ENCODE data around the gene UGT3A2.
"Not testable (repeated sequence)": the region's sequence is repeated elsewhere in the genome, so short reads cannot be mapped to it uniquely, and the experiment has no call there.

The UGT3A2 gene

DNA sequence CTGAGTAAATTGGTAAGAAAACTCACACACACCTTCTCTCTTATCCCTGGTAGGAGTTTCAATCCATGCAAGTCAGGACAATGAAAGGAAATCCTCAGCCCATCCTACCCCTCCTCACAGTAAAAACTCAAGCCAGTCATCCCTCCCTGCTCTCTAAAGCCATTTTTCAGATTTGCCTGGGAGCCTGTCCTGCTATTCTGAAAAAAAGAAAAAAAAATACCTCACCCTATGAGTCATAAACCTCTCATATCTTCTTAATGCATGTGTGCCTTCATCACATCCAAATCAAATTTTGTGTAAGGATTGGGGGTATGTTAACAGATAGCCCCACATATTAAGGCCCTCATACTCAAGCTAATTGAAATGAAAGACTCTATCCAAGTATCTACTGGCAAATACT is 14.1 kb downstream of the UGT3A2 start:
- no peak for DNase-seq

DNA sequence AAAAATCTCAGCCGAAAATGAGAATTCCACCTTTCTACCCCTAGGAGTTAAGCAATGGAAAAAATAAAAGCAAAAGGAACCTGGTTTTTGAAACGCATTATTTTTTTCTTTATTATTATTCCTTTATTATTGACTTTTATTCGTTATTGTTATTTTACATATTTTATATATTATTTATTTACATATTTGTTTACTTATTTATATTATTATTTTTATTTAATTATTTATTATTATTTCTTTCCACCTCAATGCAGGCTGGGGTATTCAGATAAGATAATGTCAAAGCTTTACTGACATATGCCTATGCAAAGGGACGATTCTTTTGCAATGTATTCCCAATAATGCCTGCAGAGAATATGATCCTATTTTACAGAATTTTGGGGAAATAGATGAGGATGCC is 16.7 kb downstream of the UGT3A2 start:
- no peak for DNase-seq

DNA sequence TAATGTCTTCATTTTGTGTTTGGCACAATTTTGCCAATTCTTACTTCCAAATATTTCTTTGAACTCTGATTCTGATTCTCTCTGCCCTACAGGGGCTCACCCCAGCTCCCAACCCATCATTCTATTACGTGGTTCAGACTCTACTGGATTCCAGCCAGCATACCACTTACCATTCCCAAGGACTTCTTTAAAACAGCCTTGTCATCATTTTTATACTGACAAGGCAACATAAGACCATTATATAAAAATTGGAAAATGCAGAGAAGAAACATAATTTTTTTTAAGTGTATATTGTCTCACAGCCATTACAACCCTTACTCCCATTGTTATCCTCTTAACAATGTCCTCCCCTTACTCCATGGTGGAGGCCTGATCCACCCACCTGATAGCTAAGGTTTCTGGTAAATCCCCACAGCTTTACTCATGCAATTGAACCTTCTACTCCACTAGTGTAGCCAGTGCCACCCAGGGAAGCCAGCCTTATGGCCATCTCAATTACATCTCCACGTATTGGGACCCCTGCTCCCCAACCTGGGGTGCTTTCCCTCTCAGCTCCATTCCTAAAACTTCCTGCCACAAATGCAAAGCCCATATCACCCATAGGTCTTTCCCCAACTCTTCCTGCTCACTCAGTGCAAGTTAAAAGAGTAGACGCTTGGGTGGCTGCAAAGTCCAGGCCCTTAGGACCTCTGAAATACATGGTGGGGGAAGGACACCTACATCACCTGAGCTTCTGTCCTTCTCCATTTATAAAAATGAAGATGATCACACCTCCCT is 19.1 kb downstream of the UGT3A2 start:
- no peak for DNase-seq

DNA sequence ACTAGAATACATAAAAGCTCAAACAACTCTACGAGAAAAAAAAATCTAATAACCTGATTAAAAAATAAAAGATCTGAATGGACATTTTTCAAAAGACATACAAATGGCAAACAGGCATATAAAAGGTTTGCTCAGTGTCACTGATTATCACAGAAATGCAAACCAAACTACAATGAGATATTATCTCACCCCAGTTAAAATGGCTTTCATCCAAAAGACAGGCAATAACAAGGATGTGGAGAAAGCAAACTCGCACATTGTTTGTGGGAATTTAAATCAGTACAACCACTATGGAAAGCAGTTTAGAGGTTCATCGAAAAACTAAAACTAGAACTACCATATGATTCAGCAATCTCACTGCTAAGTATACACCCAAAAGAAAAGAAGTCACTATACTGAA is 20.8 kb downstream of the UGT3A2 start:
- no peak for DNase-seq

DNA sequence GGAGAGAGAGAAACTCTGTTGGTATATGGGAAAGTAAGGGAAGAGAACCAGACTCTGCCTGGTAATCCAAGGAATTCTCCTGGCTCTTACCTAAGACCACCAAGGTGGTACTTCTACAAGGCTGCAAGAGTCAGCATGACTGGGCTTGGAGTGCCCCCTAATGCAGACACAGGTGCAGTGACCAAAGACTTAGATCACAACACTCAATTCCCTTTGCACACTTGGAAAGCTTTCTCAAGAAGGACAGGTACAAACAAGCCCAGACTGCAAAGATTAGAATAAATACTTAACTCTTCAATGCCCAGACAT is 25.2 kb downstream of the UGT3A2 start:
- DNase-seq = no peak

DNA sequence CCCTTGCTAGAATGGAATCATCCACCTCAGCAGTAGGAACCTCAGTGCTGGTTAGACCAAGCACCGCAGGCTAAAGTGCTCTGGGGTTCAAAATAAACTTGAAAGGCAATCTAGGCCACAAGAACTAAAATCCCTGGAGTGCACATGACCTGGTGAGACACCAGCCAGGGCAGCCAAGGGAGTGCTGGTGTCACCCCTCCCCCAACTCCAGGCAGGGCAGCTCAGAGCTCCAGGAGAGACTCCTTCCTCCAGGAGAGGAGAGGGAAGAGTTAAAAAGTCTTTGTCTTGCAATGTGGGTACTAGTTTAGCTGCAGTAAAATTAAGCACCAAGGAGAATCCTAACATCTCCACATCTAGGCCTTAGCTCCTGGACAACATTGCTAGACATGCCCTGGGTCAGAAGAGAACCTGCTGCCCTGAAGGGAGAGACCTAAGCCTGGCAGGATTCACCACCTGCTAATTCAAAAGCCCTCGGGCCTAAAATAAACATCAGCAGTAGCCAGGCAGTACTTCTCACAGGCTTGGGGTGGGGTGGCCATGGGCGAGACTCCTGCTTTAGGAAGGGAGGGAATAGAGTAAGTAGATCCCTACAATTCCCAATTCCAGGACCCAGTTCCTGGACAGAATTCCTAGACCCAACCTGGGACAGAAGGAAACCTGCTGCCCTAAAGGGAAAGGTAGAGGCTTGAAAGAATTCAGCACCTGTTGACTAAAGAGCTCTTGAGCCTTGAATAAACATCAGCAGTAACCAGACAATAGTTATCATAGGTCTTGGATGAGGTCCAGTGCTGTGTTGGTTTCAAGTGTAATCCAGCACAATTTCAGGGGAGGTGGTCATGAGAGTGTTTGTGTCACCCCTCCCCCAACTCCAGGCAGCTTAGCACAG is 25.8 kb downstream of the UGT3A2 start:
- no peak for DNase-seq

DNA sequence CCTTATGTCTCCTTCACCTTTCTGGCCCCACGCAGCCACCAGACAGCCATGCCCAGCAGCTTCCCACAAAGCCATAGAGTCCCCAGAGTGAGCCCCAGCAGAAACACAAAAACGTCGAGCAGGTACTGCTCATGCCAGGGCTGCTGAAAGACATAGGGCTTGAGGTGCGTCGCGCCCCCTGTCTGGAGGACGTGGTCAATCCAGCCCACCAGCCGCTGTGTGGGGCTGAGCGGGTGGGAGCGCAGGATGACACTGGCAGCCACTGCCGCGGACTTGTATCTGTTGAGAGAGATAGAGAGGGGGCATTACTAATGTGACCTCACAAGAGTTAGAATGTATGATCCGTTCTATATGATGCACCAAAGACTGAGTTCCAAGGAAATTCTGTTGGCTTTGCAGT is 31.0 kb downstream of the UGT3A2 start:
- no peak for DNase-seq

DNA sequence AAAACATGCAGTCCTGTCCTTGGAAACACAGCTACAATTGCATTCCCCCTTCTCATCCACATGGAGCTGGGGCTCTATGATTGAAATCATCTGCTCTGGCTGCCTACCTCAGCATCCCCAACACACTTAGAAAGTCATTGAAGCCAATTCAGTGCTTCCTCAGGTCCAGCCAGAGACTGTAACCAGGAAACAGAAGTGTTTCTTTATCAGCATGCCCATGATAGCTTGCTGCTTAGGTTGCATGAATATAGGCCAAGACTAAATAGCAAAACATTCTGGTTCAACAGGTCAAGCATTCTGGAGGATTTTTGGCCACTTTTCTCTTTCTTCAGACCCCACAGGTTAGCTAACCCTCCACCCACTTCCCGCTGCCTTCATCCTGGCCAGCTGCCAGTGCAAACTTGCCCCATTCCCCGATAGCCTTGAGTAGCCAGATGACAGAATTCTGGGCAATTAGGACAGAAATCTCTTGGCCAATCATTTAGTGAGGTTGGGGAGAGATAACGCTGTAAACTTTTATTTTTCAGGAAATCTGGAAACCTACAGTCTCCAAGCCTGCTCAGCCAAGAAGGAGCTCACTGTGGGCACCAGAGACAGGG is 32.0 kb downstream of the UGT3A2 start:
- not testable (repeated sequence) for DNase-seq

GRCh38 chr5:36033486-36033885 is 33.2 kb downstream of the UGT3A2 start:
- no peak for DNase-seq

DNA sequence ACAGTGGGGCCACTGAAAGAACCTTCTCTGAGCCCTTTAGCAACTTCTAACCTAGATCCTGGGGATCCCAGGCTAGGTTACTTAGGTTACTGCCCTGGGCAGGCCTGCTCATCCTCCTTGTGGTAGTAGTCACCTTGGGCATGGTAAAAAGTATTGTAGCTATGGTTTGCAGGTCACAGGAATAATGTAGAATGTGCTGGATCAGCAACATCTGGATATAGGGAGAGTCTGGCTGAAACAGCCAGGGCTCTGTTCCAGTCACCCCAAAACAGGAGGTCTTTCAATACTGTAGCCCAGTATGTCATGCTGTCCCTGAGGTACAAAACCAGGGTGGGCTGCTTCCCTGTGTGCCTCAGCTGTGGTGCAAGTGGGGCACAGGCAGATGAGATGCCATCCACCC is 33.6 kb downstream of the UGT3A2 start:
- DNase-seq = no peak

GRCh38 chr5:36031223-36031622 is 35.5 kb downstream of the UGT3A2 start:
- no peak for DNase-seq

DNA sequence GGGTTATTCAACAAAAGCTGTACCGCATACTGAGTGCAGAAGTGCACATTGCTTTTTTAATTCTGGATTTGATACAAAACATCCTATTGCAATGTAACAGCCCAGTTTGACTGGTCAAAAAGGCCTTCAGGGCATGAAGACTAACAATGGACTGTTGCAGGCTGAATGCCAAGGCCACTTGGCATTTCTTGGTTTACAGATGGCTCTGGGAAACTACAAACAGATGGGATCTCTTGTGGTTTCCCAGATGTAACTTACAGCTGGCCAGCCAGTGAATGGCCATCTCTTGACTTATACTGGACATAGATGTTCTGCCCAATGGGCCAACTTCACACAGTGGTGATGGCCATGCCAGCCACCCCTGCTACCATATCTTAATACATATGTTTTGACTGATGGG is 36.8 kb downstream of the UGT3A2 start:
- no peak for DNase-seq

DNA sequence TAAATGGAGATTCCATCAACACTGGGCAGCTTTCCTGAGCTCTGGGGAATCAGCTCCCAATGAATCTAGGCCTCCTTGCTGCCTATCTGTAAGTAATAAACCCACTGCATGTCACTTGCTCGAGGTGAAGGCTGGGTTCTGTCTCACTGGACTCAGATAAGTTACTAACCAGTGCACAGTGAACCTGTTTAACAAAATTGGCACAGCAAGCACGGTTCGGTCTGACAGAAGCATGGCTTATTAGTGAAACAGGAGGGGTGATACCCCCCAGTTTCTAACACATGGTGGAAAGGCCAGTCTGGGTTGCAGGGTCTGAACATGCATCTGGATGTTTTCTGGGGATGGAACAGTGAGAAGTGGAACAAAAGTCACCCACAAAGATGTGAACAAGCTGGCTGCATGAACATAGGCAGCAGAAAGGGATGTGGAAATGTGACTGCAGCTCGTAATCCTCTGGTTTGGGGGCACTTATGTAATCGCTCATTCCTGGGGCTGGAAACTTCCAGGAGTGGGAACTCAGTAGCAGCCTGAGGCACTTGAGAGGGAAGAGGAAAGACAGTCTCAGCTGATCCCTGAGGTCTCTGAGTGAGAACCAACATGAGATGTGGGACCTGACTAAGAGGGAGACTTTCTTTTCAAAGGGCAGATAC is 37.7 kb downstream of the UGT3A2 start:
- no peak for DNase-seq

DNA sequence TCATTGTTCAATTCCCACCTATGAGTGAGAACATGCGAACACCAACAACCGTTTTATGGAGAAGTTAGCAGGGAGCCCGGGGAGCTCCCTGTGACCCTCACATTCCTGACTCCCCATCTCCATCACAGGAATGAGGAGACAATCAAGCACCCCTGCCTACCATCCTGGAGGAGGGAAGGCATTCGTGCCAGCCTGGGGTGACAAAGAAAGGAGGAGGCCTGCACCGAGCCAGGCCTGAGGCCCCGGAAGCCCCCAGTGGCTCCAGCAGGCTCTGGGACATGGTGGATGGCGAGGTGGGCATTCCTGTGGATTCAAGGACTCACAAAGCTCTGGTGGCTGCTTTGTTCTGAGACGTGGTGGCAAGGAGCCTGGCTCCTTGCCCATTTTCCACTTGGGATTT is 39.0 kb downstream of the UGT3A2 start:
- DNase-seq = no peak

DNA sequence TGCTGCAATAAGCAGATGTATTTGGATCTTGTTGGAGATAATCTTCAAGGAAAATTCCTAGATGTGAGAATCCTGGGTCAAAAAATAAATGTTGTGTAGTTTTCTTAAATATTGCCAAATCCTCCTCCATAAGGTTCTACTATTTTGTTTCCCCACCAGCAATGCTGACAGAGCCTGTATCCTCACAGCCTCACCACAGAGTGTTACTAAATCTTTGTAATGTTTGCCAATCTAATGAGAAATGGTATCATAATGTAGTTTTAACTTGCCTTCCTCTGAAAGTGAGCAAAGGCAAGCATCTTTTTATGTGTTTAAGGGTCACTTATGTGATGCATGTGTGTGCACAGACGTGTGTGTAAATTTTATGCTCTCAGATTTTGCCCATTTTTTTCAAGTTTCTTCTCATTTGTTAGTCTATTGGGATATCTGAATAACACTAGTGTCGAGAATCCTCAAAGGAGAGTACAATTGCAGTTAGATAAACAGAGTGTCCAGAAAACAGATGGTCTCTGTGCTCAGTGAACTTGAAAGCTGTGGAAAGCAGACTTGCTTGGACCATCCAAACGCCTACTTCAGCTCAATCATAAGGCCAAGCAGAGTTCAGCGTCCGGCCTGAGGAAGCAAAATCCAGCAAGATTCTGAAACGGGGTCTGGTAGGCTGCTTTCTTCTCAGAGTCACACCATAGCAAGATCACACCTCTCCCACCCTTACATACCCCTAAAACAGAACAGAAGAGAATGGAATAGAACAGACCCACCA is 39.8 kb downstream of the UGT3A2 start:
- no peak for DNase-seq

- DNase-seq = not testable (repeated sequence)
Measured at GRCh38 chr5:36022246-36022645, 44.4 kb downstream of the UGT3A2 start.

- not testable (repeated sequence) for DNase-seq
Measured at GRCh38 chr5:36019584-36019983, 47.1 kb downstream of the UGT3A2 start.

- DNase-seq = no peak
Measured at GRCh38 chr5:36017622-36018021, 49.1 kb downstream of the UGT3A2 start.

GRCh38 chr5:36017004-36017403 is 49.7 kb downstream of the UGT3A2 start:
- no peak for DNase-seq

DNA sequence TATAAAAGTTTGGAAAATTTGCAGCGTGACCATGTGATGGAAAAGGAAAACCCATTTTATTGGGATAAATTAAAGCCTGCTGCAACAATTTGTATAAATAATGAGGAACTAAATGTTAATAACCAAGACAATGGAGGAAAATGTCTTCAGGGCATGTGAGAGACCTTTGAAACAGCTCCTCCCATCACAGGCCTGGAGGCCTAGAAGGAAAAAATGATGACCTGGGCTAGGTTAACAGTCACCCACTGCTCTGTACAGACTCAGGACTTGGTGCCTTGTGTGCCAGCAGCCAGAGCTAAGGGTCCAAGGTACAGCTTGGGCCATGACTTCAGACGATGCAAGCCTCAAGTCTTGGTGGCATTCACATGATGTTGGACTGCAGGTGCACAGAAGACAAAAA is 53.5 kb downstream of the UGT3A2 start:
- DNase-seq = no peak

DNA sequence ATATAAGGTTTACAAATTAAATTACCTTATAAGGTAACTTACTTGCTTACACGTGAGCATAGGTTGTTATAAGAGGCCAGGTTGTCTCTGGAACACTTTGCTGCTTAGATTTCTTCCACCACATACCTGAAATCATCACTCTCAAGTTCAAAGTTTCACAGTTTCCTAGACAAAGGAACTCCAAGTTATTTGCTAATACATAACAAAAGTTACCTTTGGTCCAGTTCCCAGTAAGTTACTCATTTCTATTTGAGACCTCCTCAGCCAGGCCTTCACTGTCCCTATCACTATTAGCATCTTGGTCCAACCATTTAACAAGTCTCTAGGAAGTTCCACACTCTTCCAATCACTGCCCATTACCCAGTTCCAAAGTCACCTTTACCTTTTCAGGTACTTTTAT is 57.0 kb downstream of the UGT3A2 start:
- DNase-seq = no peak

- no peak for DNase-seq
Measured at GRCh38 chr5:36007366-36007765, 59.3 kb downstream of the UGT3A2 start.

- no peak for DNase-seq
Measured at GRCh38 chr5:36006163-36006562, 60.5 kb downstream of the UGT3A2 start.
